Measurements from ENCODE around the gene HORMAD1. TPM values are rescaled to one million over a fixed set of nuclear protein-coding genes. Genes with fewer than 3 reads are reported as not detected.

Gene HORMAD1
- total and polyA plus RNA-seq, 2 of the 8 experiments (the other 6 are each of a cell fraction or from before 2014, with no cell fraction given) = not detected

DNA sequence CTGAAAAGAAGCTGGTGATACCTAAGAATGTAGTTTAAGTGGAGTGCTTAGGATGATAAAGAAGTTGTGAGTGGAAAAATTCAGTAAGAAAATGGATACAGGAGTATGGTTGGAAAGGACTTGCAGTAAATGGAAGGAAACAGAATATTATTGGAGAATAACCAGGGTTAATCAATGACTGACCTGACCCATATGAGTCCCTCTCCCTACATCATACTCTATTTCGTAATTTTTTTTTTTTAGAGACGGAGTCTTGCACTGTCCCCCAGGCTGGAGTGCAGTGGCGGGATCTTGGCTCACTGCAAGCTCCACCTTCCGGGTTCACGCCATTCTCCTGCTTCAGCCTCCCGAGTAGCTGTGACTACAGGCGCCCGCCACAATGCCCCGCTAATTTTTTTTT, 57.9 kb downstream of the HORMAD1 start:
- no peak for FAIRE-seq
- POLR2A ChIA-PET (ENCODE audit: partially characterized antibody) = interaction anchor here (0.7 to 1.1 kb wide), 3 partner anchors 20 to 93 kb away, joined by 3 read pairs; no protein-coding TSS in a partner anchor
- Histone ChIP-seq H3K4me3 (ENCODE audit: extremely low read depth in 1 of 4, insufficient read depth in 2 of 4, low read depth in 3 of 4, low read length in 4 of 4) (no peak overlapping the region), H3K23ac (ENCODE audit: insufficient read length) (no peak overlapping the region), H4K8ac (ENCODE audit: extremely low read depth, insufficient read depth, low read length) (no peak overlapping the region), H3K18ac (ENCODE audit: extremely low read depth, low read length) (no peak overlapping the region), H3K27ac (ENCODE audit: low read depth, low read length) (no peak overlapping the region), H3K9me3 (ENCODE audit: insufficient read depth in 2 of 2, low read depth in 1 of 2, low read length in 1 of 2) (no peaks in the 10 kb centered on the region), H2BK5ac (ENCODE audit: low read depth, low read length) (no peak overlapping the region), H2BK15ac (ENCODE audit: low read length) (no peak overlapping the region), H2BK20ac (ENCODE audit: low read length) (no peak overlapping the region), H3K14ac (ENCODE audit: insufficient read length) (no peak overlapping the region), H3K4ac (replicated peaks; ENCODE audit: insufficient read length, low read depth, low read length) (no peak overlapping the region), H3K79me1 (ENCODE audit: low read depth, low read length) (no peaks in the 10 kb centered on the region), H3K4me1 (replicated peaks in 1 of 4; ENCODE audit: control insufficient read depth in 3 of 4, insufficient read depth in 4 of 4, low read length in 3 of 4) (no peaks in the 10 kb centered on the region), H3K27me3 (replicated peaks in 1 of 4; ENCODE audit: control insufficient read depth in 3 of 4, extremely low read depth in 1 of 4, insufficient read depth in 3 of 4, low read length in 3 of 4) (no peaks in the 10 kb centered on the region), H3K23me2 (ENCODE audit: low read depth, low read length) (no peaks in the 10 kb centered on the region), H2AK5ac (ENCODE audit: low read depth, low read length) (no peak overlapping the region), H2BK12ac (ENCODE audit: low read depth, low read length) (no peak overlapping the region), H3K79me2 (ENCODE audit: control insufficient read depth in 1 of 2, insufficient read depth in 2 of 2, low read length in 2 of 2) (no peaks in the 10 kb centered on the region), H4K20me1 (replicated peaks in 1 of 2; ENCODE audit: control insufficient read depth in 1 of 2, insufficient read depth in 2 of 2, low read length in 2 of 2) (no peaks in the 10 kb centered on the region), H3K4me2 (ENCODE audit: insufficient read depth in 1 of 2, low read depth in 2 of 2, low read length in 2 of 2) (no peak overlapping the region), H3K36me3 (ENCODE audit: control insufficient read depth in 2 of 4, insufficient read depth in 4 of 4, low read length in 3 of 4) (peaks cover 0 to 30% (median 11%) of the 10 kb centered on the region in 4 experiments; a peak in 5 of 8 replicates), H2BK120ac (replicated peaks; ENCODE audit: low read depth, low read length) (no peak overlapping the region), H3K9ac (replicated peaks in 1 of 4; ENCODE audit: extremely low read depth in 1 of 4, low read depth in 3 of 4, low read length in 3 of 4) (no peak overlapping the region), H4K5ac (ENCODE audit: insufficient read length, low read depth, low read length) (no peak overlapping the region), H4K91ac (replicated peaks; ENCODE audit: insufficient read length, low read length) (no peak overlapping the region), H2AFZ (ENCODE audit: low read length) (no peak overlapping the region), H3K56ac (replicated peaks; ENCODE audit: insufficient read length, low read depth, low read length) (no peak overlapping the region)
- 95% methylated on average over 9 of the region's 9 CpGs; no CpG with 5 or more reads in 1 of the 2 experiments for WGBS, 2 experiments (ENCODE audit: extremely low coverage in 1 of 2, insufficient coverage in 1 of 2, insufficient read length in 1 of 2, insufficient replicate concordance in 2 of 2, low coverage in 1 of 2, low lambda C conversion rate in 2 of 2, missing lambda C conversion rate in 1 of 2)
- no peak for DNase-seq (ENCODE audit: low read depth in 1 of 2, low spot score in 2 of 2)
- CTCF ChIA-PET (ENCODE audit: partially characterized antibody) = interaction anchor here (0.6 to 1.0 kb wide), 2 partner anchors 16 to 161 kb away, joined by 3 read pairs; no protein-coding TSS in a partner anchor
- TF ChIP-seq ASH2L (IDR thresholded peaks at IDR 0.05; ENCODE audit: low read length) (no peak), RXRA (IDR thresholded peaks at IDR 0.05; ENCODE audit: insufficient read depth, low read depth, low read length) (no peak), RNF2 (IDR thresholded peaks at IDR 0.05; ENCODE audit: borderline replicate concordance, low read depth, low read length, missing control alignments, poor library complexity, severe bottlenecking) (no peak), SUZ12 (IDR thresholded peaks at IDR 0.05; ENCODE audit: low read length) (no peak), GTF2F1 (IDR thresholded peaks at IDR 0.05; ENCODE audit: borderline replicate concordance, low read depth, low read length) (no peak), NRF1 (IDR thresholded peaks at IDR 0.05; ENCODE audit: low read depth, low read length) (no peak), RFX5 (IDR thresholded peaks at IDR 0.05; ENCODE audit: borderline replicate concordance, low read depth, low read length) (no peak), KDM4A (IDR thresholded peaks at IDR 0.05; ENCODE audit: low read depth, low read length, severe bottlenecking) (no peak), RAD21 (IDR thresholded peaks at IDR 0.05 in 1 of 2, conservative IDR thresholded peaks at IDR 0.05 in 1 of 2; ENCODE audit: low read depth in 2 of 2, low read length in 2 of 2) (no peak), TCF12 (IDR thresholded peaks at IDR 0.05; ENCODE audit: low read depth, low read length) (no peak), JUN (IDR thresholded peaks at IDR 0.05; ENCODE audit: low read depth, low read length) (no peak), POLR2A (IDR thresholded peaks at IDR 0.05; ENCODE audit: control extremely low read depth in 1 of 2, low read depth in 2 of 2, low read length in 2 of 2) (no peak)
- TF ChIP-seq, protein P1, sequence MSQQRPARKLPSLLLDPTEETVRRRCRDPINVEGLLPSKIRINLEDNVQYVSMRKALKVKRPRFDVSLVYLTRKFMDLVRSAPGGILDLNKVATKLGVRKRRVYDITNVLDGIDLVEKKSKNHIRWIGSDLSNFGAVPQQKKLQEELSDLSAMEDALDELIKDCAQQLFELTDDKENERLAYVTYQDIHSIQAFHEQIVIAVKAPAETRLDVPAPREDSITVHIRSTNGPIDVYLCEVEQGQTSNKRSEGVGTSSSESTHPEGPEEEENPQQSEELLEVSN (IDR thresholded peaks at IDR 0.05) = no peak

All from H1 (cell line).